ENCODE results near the gene FCF1.

Gene FCF1

DNA sequence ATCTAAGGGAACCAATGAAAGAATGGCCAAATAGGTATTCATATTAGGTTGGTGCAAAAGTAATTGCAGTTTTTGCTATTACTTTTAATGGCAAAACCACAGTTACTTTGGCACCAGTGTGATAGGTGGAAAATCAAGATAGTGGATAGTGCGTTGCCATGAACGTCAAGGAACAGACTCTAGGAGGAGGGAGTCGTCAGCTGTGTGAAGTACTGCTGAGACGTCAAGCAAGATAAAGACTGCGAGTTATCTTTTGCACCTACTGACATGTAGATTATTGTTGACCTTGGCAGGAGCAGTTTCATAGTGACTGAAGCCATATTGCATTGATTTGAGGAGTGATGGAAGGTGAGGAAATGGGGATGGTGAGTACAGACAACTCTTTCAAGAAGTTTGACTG lies 58.5 kb downstream of the FCF1 start:
- no peak for DNase-seq

DNA sequence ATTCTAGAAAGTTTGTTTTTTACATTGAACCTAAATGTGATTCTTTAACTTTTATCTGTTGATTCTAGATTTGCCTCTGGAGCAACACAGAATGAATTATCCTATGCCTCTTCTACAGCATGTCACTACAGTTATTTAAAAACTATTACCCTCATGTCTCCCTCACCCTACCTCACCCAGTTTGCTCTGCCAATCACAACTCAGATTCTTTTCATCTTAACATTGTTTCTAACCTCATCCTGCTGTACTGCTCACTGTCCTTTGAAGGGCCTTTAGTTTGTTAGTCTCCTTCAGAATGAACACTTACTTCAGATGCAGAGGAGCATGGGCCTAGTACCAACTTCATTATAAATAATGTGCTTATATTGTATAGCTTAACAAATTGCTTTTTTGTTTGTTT lies 71.7 kb downstream of the FCF1 start:
- no peak for DNase-seq

DNA sequence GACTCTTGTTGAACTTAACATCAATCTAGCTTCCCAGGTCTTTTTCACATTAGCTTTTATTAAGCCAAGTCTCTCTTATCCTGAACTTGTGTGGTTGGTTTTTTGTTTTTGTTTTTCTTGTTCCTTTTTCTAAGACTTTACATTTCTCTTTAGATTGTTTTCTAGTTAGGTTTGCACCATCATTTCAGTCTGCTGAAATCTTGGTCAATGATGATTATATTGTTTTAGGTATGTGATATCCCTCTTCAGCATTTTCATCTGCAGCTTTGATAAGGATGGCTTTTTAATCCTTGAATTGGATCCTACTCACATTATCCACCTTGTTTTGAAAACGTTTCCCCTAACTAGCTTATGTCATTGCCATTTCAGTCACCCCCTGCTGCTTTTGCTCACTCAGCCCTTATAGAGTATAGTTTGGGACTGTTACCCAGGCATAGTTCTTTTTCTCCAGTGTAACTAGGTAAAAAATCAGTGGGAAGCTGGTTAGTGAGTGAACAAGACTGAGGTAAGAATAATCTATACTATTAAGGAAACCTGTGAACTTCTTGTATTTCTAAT lies 72.2 kb downstream of the FCF1 start:
- no peak for DNase-seq

DNA sequence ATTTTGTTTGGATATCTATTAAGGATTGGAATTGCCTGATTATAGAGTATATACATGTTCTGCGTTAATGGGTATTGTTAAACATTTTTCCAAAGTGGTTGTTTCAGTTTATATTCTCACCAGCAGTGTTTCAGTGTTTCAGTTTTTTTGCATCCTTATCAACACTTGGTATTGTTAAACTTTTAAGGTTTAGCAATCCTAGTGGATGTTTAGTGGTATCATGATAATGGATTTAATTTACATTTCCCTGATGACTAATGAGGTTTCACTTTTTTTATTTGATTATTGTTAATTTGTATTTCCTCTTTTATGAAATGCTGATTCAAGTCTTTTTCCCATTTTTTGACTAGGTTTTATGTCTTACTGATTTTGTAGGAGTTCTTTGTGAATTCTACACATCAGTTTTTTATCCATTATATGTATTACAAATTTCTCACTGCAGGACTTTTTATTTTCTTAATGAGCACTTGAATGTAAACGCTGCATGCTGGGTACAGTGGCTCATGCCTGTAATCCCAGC lies 73.9 kb downstream of the FCF1 start:
- no peak for DNase-seq
